GM19438 (cell line): ENCODE results near the gene CDKL1.

Experiments used
- ATAC-seq: cut with Tn5 transposase; IDR thresholded peaks from one replicate; pipeline ENCODE4 v1.9.1; 2021; ENCODE audit warnings: low read depth; ENCODE audit not compliant: unreplicated experiment

The CDKL1 gene

DNA sequence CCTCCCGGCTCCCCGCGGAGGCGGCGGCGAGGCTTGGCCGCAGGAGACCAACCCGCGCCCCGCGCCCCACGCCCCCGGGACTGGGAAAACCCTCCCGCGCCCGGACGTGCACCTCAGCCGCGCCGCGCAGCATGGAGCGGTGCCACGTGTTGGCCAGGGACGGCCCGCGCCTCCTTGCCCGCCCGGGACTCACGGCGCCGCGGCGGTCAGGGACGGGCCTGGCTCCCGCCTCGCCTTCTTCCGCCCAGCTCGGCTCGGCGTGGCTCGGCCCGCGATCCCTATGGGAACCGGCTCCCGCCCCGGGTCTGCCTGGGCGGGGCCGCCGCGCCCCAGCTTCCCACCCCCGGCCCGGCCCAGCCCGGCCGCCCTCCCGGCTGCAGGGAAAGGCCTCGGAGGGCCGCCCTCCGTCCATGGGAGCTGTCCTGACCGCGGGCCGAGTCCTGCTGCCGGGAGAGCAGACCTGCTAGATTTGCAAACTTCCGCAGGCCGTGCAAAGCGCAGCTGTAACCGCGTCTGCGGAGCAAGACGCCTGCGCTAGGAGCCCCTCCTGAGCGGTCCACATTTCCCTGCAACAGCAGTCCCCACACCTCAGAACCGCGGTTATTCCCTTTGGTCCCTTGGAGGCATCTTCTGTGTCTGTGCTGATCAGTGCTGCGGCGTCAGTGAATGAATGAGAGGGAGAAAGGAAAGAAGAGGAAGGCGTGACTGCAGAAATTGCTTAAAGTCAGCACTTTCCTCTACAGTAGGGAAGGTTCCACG is at the start of gene CDKL1:
Gene CDKL1 (minus strand): TSS at position 251 of the 759 bp plus-strand sequence. CDS start 1,013 bp downstream, outside the sequence.
- ATAC-seq, result peak; percentile 56

DNA sequence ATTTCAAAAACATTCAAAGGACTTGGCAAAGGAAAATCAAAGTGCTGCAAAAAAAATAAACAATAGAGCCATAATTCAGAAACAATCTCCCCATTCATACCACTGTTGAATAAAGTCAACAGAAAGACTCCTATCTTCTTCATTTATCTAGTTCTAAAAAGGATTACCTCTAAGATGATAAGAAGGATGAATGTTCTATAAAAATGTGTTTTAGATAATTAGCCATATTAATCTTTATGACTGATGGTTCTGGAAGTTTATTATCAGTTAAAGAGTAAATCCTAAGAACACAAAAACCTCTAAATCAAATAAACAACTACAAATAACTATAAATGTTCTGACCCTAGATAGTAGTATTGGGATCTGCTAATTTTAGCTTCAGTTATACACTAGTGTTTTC is 37.8 kb upstream of the CDKL1 start:
- ATAC-seq, result no peak

DNA sequence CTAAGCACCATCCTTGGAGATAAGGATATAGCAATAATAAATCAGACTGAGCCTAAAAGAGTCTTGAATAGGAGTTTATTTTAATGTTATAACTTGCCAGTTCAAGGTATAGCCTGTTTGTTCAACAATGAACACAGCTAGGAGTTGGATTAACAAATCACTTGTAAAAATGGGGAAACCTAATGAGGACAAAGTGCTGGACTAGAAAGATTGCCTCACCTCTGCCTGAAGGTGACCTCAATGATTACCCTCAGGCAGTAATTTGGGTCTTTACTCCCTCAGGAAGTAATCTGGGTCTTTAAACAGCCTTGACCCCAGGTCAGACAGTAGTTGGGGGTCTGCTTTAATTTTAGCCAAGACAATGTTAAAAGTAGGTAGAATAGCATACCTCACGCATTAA is 35.5 kb upstream of the CDKL1 start:
- no peak for ATAC-seq

DNA sequence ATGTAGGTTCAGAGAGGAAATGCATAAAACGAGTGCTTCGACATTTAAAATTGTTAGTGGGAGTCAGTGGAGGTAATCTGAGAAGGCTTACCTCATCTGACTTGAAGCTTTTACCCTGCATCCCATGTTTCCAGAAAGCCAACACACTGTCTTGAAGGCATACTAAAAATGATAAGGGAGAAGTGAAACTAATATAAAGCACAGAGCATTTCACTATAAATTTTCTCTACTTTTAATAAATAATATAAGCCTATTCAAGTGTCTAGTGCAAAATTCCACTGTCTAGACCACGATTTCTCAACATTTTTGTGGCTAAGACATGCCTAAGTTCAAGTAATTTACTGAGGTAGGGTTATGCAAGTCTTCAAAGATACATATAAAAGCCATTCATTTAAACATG is 29.1 kb upstream of the CDKL1 start:
- ATAC-seq, result no peak

DNA sequence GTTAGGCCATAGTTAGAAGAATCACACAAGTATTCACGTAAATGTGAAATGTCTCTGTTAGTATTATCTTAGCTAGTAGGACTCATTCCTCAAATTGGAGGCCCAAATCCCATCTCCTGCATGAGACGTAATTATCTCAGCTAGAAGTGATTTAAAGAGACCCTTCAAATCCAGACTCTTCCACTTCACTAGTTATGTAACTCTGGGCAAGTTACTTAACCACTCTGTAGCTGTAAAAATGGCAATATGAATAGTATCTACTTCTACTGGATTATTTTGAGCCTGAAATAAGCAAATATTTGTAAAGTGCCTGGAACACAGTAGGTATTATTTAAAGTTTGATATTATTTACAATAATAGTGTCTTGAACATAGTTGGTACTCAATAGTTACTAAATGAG is 28.4 kb upstream of the CDKL1 start:
- ATAC-seq, result no peak

DNA sequence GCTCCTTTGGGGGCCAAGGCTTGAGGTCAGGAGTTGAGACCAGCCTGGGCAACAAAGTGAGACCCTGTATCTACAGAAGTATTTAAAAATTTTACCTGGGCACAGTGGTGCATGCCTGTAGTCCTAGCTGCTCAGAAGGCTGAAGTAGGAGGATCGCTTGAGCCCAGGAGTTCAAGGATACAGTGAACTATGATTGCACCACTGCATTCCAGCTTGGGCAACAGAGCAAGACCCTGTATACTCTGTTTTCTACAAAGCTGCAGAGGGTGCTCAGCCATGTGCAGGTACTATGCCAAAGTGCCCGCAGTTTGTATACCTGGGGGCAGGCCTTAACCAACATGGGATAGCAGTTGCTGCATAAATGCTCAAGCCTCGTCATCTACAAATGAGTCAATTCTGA is 26.8 kb upstream of the CDKL1 start:
- ATAC-seq, result no peak

DNA sequence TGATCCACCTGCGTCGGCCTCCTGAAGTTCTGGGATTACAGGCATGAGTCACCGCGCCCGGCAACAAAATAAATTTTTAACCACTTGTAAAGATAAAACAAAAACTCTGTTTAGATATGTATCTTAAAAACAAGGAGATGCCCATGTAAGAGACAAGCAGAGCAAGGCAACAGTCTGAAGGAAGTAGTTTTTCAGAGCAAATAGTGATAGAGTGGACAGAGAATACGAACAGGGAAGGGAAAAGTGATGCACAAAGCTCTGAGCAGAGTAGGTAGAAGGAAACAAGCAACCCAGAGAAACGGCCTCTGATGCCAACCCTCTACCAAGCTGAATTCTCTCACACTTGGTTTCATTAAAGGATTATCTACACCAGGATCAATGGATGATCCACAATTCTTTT is 24.8 kb upstream of the CDKL1 start:
- ATAC-seq, result no peak

DNA sequence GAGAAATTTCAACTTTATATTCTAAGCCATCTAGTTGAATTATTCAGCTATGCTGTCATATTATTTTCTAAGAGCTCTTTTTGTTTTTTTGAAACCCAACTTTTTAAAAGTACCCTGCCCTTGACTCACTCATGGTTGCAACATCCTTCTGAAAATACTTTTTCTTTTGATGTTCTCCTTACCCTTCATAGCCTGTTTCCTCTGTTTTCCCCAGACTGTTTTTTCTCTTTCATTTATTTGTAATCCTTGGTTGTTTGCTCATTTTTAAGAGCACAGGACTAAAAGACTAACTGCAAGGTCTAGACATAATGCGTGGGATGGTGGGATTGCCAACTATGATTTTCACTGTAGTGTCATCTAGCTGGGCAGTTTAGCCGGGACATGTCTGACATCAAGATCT is 21.2 kb upstream of the CDKL1 start:
- no peak for ATAC-seq

DNA sequence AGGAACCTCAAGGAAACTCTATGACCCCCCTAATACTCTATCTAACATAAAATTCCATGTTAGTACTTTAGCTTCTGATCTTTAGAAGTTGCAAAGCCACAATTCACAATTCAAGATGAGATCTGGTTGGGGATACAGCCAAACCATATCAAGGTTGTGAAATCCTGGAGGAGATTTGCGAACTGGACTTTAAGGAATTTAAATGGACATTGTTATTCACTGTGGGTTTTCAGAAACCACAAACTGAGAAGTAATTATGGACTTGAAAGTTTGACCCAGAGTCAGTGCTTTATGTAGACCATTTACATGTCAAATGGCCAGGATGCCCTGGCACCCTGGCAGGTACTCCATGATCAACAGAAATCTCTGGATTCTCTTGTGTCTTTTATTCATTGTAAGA is 14.2 kb upstream of the CDKL1 start:
- ATAC-seq, result no peak

DNA sequence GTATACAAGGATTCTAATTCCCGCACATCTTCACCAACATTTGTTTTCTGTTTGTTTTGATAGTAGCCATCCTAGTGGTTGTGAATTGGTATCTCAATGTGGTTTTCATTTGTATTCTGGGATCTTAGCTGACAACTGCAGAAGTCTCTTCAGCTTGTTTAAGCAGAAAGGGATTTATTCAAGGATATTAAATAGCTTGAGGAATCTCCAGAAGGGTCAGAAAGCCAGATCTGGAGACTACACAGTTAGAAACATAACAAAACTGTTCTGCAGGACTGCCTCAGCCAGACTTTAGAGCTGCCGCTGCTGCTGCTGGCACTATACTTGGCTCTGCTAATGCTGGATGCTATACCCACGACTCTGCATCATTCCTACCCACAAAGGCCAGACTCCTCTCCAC is 13.4 kb upstream of the CDKL1 start:
- ATAC-seq, result no peak

DNA sequence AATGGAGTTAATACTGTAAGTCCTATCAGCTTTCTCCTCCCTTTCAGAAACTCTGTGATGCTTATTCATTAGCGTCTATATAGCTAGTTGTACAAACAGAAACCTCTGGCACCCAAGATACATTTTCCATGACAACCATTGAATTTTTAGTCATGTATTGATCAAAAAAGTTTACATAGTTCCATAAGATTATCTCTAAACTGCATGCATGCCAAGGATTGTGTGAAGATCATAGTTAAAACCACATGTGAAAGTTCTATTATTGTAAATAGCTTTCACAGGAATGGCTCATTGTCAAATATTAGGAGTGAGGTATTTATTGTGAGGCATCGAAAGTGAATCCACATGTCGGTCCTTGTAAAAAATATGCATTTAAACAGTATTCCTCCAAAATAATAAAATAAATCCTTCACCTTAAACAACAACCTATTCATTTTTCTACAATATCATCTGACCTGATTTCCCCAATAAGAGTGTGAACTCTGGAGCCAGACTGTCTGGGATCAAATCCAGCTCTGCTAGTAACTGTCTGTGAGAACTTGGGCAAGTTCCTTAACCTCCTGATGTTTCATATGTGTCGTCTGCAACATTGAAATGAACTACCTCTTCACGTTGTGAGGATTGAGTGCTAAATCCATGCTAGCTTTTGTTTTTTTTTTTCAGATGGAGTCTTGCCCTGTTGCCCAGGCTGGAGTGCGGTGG is 10.6 kb upstream of the CDKL1 start:
- ATAC-seq, result no peak

DNA sequence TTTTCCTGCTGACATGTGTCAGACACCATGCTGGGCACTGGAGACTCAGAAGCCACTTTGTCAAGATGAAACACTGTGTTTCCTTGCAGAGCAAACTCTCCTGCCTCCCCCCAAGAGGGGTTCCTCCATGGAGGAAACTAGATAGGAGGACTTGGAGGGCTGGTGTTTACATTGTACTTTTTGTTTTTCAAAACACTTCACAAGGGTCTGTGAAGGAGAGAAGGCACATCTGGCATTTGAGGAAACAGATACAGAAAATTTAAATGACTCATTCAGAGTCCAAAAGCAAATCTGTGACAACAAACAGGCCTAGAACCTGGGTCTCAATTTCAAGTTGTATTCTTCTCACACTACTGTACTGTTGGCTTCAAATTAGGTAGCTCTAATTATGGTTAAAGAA is 6.7 kb upstream of the CDKL1 start:
- no peak for ATAC-seq

DNA sequence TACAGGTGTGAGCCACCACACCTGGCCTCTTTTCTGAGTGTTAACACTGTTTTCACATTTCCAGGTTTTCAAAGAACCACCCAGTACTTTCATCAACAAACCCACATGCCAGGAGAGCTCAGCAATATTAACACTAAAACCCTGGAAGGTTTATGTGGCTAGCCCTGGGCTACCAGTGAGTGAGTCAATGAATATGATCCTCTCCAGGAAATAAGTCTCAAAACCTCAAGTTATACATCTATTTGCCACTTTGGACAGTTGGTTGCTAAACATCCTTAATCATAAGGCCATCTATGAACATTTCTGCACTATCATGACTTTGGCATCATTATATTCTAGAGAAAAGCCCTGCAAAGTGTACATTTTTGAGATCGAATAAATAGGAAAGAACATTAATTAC is 6.3 kb upstream of the CDKL1 start:
- no peak for ATAC-seq

DNA sequence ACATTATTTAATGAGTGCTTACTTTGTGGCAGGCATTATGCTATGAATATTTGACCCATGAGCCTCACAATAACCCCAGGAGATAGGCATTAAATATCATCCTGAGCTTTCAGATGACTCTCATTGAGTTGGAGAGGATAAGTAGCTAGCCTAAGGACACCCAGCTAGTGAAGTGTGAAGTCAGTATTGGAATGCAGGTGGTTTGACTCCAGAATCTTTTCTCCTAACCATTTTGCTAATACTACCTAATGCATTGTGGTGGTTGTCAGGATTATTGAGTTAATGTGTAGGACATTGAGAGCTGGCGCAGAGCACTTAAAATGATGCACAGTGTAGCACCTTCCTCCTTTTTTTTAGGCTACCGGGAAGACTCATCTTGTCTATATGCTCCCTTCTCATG is 3.8 kb upstream of the CDKL1 start:
- ATAC-seq, result no peak

DNA sequence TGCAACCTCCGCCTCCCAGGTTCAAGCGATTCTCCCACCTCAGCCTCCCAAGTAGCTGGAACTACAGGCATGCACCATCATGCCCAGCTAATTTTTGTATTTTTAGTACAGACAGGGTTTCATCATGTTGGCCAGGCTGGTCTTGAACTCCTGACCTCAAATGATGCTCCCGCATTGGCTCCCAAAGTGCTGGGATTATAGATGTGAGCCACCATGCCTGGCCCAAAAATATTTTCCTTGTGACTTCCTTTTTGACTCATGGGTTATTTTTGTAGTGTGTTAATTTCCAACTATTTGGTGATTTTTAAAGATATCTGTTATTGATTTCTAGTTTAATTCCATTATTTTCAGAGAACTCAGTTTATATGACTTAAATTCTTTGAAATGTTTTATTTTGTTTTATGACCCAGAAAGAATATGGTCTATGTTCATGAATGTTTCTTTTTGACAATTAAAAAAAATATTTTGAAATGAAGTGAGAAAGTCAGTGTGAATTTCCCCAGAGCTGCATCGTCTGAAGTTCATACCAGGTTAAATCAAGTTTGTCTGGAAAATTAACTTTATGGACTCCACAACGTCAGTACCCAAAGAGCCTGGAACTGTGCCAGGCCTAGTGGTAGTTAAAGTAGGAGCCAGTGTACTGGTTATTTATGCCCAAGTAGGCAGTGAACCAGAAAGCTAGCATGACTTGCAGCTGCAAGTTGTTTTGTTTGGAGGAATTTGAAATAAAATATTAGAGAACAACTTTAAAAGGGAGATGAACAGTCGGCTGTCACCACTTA is 2.8 kb upstream of the CDKL1 start:
- ATAC-seq, result no peak

DNA sequence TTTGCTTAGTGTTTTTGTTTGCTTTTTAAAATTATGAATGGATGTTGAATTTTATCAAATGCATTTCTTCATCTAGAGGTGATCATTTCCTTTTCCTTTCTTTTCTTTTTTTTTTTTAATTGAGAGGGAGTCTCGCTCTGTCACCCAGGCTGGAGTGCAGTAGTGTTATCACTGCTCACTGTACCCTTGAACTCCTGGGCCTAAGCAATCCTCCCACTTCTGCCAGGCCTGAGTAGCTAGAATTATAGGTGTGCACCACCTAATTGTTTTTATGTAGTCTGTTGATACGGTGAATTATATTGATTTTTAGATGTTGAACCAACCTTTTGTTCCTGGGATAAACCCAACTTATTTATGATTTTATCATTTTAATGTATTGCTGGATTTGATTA is 1.5 kb upstream of the CDKL1 start:
- ATAC-seq, result no peak

DNA sequence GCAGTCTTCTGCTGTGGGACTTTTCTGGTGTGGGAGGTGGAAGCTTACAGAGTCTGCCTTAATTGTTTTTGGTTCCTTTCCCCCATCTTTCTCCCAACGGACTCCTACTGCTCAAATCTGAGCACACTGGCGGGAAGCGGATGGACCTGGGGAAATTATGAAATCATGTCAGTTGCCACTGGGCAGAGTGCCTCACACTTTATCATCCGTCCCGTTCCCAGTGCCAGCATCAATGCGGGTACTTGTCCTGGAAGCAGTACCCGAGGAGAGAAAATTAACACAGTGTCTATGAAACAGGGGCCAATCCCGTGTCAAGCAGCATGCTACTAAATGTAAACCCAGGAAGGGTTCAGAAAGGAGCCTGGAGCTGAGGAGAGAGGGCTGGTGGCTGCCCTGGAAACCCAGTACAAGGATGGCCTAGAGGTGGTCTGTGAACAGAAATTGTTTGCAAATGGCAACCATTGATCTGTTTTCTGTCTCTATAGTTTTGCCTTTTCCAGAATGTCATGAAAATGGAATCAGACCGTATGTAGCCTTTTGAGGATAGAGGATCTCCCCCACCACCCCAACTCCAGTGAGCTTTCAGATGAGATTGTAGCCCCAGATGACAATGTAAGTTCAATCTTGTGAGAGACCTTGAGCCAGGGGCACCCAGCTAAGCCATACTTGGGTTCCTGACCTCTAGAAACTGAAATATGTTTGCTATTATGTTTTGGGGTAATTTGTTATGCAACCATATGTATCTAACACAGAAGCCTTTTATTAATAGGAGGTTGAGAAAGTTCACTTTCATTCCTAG is 908 bp upstream of the CDKL1 start:
- ATAC-seq, result no peak

DNA sequence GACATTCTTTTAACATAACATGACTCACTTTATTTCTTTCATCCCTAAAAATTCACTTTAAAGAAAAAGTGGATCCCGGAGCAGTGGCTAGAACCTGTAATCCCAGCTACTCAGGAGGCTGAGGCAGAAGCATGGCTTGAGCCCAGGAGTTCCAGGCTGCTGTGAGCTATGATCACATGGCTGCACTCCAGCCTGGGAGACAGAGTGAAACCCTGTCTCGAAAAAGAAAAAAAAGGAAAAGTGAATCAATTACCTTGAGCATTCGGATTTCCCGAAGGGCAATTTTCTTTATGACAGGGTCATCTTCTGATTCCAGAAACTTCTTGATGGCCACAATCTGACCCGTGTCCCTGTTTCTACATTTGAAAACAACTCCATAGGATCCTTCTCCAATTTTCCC is 1.2 kb downstream of the CDKL1 start:
- ATAC-seq, result no peak

DNA sequence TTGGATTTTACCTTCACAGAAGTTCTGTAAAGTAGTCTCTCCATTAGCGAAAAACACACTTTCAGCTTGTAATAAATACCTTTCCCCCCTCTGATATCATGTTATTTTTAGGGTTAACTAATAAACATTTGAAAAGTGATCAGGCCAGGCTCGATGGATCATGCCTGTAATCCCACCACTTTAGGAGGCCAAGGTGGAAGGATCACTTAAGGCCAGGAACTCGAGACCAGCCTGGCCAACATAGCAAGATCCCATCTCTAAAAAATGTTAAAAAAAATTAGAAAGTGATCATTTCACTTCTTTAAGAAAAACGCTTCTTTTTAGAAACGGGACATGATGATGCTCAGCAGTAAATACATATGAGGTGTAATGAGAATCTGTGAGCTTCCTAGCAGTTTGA is 2.0 kb downstream of the CDKL1 start:
- ATAC-seq, result no peak

DNA sequence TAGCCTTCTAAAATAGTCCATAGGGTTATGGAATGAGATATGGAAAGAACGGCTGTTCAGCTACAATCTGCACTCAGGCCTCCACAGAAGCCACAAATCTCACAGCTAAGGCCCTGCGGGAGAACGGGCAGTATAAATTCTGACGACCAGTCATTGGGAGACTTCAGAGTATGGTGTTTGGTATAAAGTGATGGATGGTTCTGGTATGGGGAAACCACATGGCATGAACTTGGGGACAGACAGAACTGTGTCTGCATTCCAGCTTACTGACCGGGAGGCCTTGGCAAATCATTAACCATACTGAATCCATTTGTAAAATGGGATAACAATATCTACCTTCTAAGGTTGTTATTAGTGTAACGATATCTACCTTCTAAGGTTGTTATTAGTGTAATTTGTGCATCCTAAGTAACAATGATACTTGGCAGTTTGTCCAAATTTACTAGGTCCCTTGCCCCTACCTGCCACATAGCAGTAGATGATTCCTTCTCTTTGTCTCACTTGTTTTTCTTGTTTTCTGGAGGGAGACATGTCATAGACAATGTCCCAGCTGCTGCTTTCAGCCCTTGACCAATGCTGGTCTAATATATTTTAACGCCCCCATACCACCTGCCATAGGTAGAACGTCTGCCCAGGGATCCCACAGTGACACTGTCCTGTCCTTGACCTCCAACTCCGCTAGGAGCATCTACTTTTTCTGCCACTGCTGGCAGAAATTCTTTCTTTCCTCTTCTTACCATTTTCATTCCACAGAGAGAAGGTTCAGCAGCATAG is 6.8 kb downstream of the CDKL1 start:
- no peak for ATAC-seq
